IPS-NIHi7 (cell line): ENCODE data around the gene POPDC2.

ENCODE experiments used
- DNase-seq: peaks from one replicate; pipeline ENCODE4 v3.0.0; 2012; ENCODE audit warnings: mixed read lengths; ENCODE audit errors: extremely low spot score

Gene POPDC2

GRCh38 chr3:119639494-119640350 is 20.7 kb downstream of the POPDC2 start:
- DNase-seq = no peak

DNA sequence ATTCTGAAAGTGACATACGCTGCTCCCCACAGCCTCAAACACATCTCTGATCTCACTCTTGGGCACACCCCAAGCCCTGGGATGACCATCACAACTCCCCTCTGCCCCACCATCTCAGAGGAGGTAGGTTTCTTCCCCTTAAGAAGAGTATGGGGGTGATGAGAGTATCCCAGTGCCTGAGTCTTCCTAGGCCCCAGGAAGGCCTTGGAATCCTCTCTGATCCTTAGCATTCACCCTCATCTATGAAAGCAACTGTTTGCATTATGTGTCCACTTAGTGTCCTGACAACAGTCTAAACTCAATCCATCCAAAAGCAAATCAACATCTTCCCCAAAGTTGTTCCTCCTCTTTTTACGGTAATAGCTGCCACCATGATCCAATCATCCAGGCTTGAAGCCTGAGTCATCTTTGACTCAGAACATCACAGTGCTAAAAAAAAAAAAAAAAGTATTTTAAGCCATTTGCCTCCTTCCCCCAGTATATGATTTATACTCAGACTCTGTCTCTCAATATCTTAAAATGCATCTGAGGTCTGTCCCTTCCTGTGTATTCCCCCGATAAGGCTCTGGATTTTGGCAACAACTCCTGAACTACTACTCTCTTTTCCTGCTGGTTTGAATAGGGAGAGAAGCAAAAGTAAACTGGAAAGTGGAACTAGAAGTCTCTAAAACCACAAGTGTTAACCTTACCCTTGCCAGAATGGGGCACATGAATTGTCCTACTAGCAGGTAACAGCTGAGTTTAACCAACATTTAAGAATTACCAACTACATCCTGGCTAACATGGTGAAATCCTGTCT is 22.5 kb downstream of the POPDC2 start:
- DNase-seq = no peak

DNA sequence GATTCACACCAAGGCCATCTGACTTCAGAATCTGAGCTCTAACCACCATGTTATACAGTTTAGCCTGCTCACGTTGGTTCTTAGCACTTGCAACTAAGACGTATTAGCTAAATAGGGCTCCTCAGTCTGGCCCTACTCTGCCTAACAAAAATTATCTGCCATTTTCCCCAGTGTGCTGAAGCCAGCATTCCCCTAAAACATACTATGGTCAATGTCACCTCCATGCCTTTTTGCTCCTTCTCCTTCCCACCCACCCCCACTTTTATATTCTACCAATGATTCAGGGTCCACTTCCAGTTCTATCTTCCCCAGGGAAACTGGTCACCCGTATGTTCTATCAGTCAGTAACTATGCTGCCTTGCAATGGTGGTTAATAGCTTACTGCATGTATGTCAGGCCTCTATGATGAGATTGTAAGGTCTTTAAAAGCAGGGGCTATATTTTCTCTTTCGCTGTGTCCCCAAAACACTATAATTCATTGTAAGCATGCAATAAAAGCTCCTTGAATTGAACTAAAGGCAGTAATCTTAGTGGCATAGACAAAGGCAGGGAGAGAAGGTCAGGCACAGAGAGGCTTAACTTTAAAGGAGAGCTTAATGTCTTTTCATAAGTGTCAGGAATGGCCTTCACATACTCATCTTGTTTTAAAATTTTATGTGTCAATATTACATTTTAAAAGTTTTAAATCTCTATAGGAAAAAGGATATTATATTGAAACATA is 23.3 kb downstream of the POPDC2 start:
- no peak for DNase-seq

- DNase-seq = no peak
These were observed 24.1 kb downstream of the POPDC2 start for GRCh38 chr3:119636249-119636648.

DNA sequence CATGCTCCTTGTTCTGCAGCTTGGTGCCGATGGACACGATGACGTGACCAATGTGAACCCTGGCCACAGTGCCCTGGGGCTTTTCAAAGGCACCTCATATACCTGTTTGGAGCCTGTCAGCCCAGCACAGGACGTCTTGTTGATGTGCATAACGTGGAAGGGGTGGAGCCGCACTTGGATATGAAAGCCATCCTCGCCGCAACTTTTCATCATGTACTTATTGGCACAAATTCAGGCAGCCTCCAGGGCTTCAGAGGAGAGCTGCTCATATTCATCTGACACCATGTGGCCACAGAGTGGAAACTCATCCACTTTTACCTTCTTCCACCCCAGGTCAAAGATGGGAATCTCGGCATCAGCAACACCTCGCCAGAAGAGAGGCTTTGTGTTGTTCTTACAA is 24.7 kb downstream of the POPDC2 start:
- no peak for DNase-seq

DNA sequence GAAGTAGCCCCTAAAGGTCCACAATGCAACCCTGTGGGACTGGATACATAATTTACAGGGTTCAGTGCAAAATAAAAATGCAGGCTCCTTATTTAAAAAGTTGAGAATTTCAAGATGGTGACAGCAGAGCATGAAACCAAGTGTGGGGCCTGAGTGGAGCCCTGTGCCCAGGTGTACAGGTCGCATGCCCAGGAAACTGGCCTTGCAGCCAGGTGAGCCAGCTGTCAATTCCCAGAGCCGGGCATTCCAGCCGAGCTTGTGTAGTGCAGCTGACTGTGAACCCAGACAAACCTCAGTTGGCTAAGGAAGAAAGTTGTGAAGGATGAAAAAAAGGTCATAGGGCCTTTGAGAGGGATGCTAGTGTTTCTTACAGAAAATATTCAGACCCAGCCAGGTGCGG is 27.6 kb downstream of the POPDC2 start:
- no peak for DNase-seq

- DNase-seq = no peak
These were observed 28.2 kb downstream of the POPDC2 start for GRCh38 chr3:119632216-119632615.

- no peak for DNase-seq
These were observed 28.9 kb downstream of the POPDC2 start for GRCh38 chr3:119631516-119631915.

GRCh38 chr3:119630880-119631329 is 29.5 kb downstream of the POPDC2 start:
- no peak for DNase-seq

- DNase-seq = no peak
These were observed 30.1 kb downstream of the POPDC2 start for GRCh38 chr3:119630128-119630879.

- DNase-seq = no peak
These were observed 31.5 kb downstream of the POPDC2 start for GRCh38 chr3:119628816-119629445.

GRCh38 chr3:119628390-119628789 is 32.0 kb downstream of the POPDC2 start:
- DNase-seq = no peak

DNA sequence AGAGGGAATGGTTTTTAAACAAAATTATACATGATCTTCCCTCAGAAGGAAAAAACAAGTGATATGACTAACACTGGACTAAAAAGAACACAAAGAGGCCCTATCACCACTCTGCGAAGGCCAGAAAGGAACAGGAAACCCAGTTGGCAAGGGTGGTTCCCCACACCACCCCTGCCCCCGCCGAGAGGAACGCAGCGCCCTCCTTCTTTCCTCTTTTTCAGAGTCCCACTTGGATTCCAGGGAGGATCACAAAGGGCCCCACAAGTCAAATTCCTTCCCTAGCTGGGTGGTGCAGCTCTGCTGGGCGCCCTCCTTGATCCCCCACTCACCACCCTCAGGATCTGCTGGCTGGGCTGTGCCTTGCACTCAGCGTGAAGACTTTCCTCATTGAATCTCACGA is 32.9 kb downstream of the POPDC2 start:
- peak; percentile 32 for DNase-seq

DNA sequence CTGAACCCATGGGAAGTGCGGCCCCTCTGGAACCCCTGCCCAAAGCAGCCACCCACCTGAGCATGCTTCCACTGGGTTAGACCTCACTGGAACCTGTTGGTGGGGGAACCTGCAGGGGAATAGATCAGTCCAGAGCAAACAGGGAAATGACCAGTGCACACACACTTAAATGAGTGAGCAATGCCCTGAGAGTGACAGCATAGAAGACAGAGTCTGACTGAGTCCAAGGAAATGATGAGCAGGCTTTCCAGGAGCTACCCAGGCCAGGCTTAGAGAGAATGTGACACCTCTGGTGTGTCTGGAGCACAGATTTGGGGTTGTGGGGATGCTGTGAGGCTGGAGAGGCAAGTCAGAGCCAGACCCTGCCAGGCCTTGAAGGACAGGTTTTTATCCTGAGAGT is 34.2 kb downstream of the POPDC2 start:
- DNase-seq = no peak

DNA sequence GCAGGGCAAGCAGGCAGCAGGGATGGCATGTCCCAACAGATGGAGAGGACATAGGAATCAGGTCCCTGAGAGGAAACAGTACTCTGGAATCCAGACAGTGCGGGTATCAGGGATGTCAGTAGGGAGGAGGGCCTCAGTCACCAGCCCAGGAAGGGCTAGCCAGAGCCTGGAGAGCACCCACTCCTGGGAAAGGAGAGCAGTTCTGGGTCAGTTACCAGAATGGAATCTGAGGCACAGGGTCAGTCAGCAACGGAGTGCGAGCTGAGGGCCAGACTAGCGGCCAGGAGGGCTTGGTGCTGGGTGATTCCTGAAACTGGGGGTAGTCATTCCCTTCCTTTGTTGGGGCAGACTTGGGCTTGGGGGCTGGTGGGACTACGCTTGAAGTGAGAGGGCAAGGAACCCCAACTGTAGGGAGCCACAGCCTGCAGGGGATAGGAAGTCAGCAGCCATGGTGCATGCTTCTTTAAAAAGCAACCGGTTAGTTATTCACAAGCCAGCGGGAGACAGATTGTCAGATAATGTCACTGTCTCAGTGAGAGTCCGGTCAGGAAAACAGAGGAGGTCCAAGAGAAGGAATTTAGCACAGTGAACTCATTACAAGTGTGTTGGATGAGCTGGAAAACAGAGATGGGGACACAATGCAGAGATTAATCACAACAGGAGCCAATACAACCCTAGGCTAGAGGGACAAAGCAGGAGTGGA is 34.8 kb downstream of the POPDC2 start:
- no peak for DNase-seq

GRCh38 chr3:119624002-119624720 is 36.2 kb downstream of the POPDC2 start:
- no peak for DNase-seq

DNA sequence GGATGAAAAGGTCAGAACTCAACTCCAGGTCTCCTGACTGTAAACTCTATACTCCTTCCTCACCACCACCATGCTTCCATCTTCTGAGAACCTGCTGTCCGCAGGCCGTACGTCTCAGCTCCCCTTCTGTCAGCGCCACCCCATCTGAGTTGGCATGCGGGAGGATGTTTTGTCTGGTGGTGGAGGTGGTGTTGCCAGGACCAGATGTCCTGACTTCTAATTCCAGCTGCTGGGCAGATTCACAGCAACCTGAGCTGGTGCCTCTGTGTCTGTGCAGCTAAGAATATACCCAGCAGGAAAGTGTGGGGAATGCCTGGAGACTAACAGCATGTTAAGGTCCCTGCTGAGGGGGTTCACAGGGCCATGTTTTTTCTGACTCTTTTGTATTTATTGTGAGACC is 39.5 kb downstream of the POPDC2 start:
- no peak for DNase-seq

DNA sequence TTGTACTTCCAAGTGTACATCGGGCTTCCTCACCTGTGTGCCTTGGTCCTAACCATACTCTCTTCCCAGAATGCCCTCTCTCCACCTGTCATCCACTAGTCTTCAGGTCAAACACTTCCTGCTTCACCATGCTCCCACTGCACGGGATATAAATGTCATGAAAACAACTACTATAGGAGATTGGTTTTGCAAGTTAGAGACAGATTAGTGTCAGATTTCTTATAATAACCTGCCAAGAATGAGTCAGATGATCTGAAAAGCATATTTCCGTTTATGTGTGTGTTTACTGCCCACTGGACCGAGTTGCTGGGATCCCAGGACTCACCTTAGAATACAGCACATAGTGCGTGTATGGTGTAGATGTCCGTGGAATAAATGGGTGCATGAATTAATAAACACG is 41.3 kb downstream of the POPDC2 start:
- DNase-seq = no peak

- DNase-seq = no peak
These were observed 44.3 kb downstream of the POPDC2 start for GRCh38 chr3:119616056-119616455.

GRCh38 chr3:119613872-119614271 is 46.5 kb downstream of the POPDC2 start:
- DNase-seq = no peak
